HG02943 (cell line): Measurements from ENCODE around the gene PSD.

Experiments used
- ATAC-seq: cut with Tn5 transposase; IDR thresholded peaks from one replicate; pipeline ENCODE4 v1.9.1; 2021; ENCODE audit warnings: mild to moderate bottlenecking, low read depth, moderate library complexity; ENCODE audit not compliant: unreplicated experiment

PSD gene

DNA sequence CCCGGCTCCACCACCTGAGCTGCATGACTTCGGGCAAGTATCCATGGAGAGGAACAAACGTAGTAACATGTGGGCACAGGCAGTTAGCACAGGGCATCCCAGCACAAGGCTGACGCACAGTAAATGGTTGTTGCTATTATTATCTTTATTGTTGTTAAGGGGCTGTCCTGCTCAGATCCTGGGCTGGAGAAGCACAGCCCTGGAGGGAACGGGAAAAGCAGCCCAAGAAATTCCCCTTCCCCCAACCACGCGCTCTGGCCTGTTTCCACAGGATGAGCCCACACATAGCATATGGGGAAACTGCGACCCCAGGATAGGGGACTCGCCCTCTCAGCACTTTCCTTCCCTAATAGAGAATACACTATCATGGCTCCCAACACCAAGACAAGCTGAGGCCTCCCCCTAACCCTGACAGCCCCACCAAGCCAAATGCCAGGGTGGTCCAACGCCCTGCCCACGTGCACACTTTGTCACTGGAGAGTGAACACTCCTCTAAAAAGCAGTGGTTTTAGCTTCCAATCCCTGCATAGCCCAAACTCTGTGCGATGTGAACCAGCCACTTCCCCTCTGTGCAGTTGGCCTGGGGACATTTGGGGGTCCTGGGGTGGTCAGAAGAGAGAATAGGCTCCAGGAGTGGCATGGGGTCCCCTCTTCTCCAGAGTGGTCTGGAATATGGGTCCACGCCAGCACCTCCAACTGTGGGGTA, 11.0 kb downstream of the PSD start:
- ATAC-seq: no peak

DNA sequence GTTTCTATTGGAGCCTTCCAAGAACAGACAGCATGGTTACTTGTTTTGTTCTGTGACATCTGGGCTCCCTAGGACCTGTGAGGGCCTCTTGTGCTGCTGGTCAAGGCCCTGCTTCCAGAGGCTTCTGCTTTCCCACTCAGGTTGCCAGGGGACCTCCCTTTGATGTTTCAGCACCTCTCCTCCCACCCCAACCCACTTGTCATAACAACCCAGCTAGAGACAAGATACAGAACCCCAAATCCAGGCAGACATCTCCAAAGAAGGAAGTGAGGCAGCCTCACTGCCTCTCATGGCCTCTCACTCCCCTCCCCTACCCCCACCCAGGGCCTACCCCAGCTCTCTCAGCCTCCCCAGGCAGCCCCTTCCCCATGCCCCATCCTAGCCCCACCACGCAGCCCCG, 11.8 kb downstream of the PSD start:
- no peak for ATAC-seq

DNA sequence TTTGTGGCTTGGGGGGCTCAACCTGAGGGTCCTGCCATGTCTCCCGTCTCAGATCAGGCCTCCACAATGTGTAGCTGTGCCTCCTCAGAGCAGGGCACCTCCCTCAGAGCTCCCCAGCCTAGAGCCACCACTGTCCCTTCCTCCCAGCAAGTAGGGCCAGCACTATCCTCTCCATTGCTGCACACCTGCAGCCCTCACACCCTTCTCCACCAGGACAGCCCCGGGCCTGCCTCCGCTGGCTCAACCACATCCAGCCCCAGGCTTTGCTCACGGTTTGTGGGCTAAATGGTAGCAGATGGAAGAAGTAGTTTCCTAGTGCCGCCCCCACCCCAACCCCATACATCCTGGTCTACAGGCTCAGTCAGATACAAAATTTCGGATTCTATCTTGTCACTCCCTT, 13.0 kb downstream of the PSD start:
- no peak for ATAC-seq

DNA sequence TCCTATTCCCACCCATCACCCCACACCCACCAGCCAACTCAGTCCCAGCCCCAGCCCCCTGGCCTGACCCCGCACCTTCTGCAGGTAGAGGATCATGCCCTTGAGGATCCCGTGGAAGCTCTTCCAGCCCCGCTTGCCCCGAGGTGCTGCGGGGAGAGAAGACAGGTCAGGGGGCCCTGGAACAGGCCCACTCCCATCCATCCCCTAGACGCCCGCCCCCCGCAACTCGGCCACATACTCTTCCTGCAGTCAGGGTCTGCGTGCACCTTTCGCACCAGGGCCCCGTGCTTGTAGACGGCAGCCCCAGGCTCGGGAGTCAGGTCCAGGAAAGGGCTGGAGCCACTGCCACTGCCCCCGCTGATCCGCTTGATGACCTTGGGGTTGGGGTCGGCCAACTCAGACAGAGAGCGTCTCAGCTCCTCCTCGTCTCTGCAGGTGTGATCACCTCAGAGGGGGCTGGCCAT, 13.4 kb downstream of the PSD start:
- ATAC-seq: no peak

DNA sequence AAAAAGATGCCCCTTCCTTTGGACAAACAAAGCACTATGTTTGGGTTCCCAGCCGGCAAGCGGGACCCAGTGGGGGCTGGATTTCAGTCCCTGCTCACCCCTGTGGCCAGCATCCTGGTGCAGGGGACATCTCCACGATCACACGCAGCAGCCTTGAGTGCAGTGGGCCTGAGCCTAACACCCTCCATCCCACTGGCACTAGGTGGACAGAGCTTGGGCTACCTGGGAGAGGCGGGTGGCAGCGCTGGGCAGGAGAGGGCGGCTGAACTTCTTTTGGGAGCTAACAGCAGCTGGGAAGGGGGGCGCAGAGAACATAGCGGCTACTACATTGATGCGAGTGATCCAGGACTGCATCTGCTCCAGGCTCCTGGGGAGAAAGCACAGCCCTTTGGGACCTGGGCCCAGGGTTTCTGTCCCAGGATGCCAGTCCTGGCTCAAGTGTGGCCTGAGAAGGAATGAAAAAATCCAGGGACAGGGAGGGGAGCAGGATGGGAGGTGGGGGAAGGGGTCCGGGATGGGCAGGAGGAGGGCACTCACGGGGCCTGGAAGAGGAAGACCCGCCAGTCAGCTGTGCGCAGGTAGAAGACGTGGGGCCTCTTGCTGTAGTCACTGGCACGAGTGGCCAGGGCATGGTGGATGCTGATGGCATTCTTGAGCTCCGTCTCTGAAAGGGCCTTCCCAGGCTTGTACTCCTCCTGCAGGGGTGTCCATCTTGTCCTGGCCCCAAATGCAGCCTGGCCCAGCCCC, 14.1 kb downstream of the PSD start:
- no peak for ATAC-seq

DNA sequence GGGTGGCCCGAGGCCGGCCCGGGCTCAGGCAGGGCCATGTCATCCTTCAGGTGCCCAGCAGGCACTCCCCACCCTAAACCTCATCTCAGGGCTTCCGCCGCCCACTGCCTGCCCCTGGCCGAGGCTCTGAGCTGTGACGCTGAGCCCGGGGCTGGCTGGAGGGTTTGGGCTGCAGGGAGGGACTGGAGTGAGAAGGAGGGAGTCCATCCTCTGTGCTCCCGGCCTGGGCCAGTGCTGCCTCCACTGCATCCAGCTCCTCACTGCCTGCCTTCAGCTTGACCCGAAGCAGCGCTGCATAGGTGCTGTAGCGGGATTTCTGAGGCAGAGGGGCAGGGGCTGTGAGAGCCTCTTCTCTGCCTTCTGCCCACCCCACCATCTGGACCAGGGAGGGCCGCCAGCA, 15.5 kb downstream of the PSD start:
- ATAC-seq: no peak

DNA sequence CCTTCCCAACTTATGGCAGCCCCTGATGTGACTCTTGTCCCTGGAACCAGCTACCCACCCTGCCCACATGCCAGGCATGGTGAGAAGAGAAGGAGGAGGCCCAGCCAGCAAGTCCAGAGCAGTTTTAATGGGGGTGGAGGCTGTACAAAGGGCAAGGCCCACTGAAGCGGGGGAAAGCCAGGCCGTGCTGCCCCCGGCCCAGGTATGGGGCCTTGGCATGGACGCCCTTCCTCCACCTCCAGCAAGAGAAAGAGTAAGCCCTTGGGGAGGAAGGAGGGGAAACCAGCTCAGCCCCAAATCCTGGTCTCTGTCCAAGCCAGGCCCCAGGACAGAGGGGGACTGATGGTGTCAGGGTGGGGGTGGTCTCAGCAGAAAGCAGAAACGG, 16.1 kb downstream of the PSD start:
- no peak for ATAC-seq

DNA sequence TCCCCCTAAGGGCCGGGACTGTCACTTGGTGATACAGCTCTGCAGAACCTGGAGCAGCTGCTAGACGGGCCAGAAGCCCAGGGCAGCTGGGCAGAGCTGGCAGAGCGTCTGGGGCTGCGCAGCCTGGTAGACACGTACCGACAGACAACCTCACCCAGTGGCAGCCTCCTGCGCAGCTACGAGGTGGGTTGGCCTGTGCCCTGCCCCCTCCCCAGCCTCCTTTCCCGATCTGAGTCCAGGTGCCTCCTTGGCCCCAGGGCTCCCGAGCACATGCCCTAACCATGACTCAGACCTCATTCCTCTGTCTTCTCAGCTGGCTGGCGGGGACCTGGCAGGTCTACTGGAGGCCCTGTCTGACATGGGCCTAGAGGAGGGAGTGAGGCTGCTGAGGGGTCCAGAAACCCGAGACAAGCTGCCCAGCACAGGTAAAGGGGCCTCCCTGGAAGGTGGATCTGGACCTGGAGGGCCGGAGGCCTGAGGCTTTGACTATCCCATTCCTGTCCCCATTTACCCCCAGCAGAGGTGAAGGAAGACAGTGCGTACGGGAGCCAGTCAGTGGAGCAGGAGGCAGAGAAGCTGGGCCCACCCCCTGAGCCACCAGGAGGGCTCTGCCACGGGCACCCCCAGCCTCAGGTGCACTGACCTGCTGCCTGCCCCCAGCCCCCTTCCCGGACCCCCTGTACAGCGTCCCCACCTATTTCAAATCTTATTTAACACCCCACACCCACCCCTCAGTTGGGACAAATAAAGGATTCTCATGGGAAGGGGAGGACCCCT, 16.7 kb downstream of the PSD start:
- ATAC-seq: no peak

DNA sequence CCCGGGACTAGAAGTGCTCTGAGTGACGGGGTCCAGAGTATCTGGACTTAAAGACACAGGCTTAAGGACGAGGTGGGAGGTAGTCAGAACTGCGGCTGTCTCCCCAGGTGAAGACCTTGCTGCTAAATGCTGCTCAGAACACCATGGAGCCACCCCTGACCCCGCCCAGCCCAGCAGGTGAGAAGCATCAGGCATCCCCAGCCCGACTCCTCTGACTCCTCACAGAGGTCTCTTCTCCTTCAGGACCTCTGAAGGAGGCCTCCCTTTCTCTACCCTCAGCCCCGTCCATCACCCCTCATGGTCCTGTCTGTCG, 17.3 kb downstream of the PSD start:
- no peak for ATAC-seq

DNA sequence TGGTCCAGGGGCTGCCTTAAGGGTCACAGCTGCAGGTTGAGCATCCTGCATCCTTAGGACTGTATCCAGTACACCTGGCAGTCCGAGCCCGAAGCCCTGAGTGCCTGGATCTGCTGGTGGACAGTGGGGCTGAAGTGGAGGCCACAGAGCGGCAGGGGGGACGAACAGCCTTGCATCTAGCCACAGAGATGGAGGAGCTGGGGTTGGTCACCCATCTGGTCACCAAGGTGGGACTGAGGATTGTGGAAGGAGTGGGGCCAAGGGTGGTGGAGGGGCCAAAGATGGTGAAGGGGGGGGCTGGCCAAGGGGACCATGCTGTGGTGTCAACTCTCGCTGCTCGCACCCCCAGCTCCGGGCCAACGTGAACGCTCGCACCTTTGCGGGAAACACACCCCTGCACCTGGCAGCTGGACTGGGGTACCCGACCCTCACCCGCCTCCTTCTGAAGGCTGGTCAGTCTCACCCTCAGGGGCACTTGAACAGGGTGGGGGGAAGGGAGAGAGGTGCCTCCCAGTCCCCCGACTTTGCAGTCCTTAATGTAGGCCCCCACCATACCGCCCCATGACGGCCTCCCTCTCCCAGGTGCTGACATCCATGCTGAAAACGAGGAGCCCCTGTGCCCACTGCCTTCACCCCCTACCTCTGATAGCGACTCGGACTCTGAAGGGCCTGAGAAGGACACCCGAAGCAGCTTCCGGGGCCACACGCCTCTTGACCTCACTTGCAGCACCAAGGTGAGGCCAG, 17.8 kb downstream of the PSD start:
- no peak for ATAC-seq

DNA sequence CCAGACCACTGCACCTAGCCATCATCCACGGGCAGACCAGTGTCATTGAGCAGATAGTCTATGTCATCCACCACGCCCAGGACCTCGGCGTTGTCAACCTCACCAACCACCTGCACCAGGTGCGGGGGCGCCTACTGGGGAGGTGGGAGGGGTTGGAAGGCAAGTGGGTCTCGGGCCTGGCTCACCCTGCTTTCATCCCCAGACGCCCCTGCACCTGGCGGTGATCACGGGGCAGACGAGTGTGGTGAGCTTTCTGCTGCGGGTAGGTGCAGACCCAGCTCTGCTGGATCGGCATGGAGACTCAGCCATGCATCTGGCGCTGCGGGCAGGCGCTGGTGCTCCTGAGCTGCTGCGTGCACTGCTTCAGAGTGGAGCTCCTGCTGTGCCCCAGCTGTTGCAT, 18.5 kb downstream of the PSD start:
- ATAC-seq: no peak

DNA sequence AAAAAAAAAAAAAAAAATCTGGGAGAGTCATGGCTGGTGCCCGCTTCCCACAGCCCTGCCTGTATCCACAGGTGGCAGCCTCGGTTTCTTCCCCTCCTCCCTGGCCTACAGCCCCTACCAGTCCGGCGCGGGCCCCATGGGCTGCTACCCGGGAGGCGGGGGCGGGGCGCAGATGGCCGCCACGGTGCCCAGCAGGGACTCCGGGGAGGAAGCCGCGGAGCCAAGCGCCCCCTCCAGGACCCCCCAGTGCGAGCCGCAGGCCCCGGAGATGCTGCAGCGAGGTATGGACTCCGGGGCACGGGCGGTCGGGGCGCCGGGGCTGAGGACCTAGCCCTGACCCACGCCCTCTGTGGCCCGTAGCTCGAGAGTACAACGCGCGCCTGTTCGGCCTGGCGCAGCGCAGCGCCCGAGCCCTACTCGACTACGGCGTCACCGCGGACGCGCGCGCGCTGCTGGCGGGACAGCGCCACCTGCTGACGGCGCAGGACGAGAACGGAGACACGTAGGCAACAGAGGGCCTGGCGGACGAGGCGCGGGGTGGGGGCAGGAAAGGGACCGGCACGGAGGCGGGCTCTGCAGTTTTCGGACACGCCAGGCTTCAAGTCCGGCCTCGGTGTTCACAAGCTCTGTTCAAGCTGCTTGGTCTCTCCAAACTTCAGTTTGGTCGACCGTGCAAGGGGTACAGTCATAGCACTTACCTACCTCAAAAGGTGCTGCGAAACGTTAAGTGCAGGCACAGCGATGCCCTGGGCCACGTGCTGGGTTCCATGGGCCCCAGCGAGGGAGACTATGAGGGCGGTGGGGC, 19.2 kb downstream of the PSD start:
- ATAC-seq: peak; percentile 39

DNA sequence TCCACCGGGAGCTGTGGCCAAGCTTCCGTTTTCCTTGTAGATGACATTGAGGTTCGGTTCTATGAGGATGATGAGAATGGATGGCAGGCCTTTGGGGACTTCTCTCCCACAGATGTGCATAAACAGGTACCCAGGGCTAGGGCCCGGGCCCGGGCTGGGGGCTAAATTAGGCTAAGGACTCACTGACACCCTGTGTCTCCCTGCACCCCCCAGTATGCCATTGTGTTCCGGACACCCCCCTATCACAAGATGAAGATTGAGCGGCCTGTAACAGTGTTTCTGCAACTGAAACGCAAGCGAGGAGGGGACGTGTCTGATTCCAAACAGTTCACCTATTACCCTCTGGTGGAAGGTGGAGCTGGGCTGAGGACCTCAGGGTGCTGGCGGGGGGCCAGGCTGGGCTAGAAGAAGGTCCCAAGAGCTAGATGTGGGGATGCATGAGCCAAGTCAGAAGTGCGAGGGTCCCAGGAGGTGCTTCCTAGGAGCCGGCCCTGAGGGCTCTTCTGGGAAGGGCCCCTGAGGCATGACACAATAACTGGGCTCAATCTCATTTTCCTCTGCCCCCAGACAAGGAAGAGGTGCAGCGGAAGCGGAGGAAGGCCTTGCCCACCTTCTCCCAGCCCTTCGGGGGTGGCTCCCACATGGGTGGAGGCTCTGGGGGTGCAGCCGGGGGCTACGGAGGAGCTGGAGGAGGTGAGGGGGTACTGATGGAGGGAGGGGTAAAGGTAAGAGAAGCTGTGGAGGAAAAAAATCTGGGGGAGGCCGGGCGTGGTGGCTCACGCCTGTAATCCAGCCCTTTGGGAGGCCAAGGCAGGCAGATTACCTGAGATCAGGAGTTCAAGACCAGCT, 20.2 kb downstream of the PSD start:
- no peak for ATAC-seq

DNA sequence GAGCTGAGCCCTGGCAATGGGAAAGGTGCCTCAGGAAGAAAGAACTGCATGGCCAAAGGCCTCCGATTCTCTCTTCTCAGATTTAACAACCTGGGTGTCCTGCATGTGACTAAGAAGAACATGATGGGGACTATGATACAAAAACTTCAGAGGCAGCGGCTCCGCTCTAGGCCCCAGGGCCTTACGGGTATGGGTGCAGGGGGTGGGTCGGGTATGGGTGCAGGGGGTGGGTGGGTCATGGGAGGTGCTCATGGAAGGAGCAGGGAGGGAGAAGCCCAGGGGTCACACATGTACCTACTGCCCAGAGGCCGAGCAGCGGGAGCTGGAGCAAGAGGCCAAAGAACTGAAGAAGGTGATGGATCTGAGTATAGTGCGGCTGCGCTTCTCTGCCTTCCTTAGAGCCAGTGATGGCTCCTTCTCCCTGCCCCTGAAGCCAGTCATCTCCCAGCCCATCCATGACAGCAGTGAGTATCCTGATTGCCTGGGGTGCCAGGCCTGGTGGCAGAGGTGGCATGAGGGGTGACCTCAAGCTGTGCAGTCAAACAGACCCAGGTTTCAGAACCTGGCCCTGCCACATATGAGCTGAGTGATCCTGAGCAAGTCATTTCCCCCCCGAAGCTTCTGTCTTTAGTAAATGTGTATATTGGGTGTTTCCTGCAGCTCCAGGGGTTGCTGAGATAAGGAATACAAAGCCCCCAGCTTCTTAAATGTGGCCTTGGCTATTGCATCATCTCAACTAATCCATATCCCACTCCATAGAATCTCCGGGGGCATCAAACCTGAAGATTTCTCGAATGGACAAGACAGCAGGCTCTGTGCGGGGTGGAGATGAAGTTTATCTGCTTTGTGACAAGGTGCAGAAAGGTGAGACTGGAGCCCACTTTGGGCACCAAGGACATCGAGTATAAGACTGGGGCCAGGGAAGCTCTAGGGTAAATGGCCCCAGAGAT, 21.1 kb downstream of the PSD start:
- no peak for ATAC-seq

DNA sequence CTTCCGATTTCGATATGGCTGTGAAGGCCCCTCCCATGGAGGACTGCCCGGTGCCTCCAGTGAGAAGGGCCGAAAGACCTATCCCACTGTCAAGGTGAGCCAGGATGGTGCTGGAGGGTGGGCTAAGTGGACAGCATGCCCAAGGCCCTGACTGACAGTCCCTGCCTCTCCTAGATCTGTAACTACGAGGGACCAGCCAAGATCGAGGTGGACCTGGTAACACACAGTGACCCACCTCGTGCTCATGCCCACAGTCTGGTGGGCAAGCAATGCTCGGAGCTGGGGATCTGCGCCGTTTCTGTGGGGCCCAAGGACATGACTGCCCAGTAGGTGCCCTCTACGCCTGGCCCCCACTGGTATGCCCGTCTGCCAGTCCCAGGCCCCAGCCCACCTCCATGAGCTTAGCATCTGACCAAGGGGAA, 21.8 kb downstream of the PSD start:
- no peak for ATAC-seq

DNA sequence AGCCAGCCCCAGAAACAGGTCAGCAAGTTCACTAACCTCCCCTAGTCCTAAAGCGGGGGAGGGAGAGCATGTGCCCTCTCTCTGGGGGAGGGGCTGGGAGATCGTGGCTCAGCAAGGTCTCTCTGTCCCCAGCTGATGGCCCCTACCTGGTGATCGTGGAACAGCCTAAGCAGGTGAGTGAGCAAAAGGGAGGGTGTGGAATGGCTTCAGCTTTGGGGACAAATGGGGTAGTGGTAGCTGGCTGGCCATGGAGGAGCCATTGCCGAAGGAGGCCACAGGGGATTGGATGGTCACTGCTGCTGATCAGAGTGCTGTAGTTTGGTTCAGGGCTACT, 22.3 kb downstream of the PSD start:
- no peak for ATAC-seq

DNA sequence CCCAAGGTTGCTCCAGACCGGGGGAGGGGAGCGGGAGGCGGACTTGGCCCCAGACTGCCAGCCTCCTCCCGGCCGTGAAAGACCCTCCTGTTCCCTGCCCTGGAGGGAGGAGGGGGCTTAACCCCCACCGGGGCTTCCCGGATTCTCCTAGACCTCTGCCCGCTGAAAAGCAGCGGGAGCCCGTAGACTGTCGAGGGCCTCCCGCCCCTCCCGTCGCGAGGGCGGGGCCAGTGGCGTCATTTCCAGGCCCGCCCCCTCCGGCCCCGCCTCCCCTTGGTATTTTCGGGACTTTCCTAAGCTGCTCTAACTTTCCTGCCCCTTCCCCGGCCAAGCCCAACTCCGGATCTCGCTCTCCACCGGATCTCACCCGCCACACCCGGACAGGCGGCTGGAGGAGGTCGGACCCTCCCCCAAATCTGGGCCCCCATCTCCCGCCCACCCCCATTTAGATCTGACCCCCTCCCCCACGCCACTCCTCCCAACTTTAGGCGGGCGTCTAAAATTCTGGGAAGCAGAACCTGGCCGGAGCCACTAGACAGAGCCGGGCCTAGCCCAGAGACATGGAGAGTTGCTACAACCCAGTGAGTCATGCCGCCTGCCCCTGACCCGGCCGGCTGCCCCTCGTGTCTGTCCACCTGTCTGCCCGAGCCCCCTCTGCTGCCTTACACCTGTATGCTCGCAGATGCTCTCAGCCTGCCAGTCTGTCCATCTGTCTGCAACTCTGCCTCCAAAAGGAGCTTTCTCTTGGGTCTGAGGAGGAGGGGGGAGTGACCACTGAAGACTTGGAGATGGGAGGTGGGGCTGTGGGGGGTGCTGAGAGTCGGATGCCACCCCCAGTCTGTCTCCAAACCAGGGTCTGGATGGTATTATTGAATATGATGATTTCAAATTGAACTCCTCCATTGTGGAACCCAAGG, 22.9 kb downstream of the PSD start, which contains the start of gene NFKB2:
NFKB2 (plus strand) TSS at position 306 of the 917 bp plus-strand sequence; CDS start at position 561, 255 bp downstream.
- no peak for ATAC-seq
